T-helper 2 cell (primary cell): ENCODE results near the gene BACH2.
A peak's percentile ranks its signal among the peaks of the same experiment; 100 is the strongest.
"Not testable (repeated sequence)": the region's sequence is repeated elsewhere in the genome, so short reads cannot be mapped to it uniquely, and the experiment has no call there.

Source experiments
- DNase-seq, 5 experiments: peaks; one replicate each; pipeline versions ENCODE4 v3.0.0 to v3.0.0-alpha.2; 2012 to 2022

BACH2 gene

DNA sequence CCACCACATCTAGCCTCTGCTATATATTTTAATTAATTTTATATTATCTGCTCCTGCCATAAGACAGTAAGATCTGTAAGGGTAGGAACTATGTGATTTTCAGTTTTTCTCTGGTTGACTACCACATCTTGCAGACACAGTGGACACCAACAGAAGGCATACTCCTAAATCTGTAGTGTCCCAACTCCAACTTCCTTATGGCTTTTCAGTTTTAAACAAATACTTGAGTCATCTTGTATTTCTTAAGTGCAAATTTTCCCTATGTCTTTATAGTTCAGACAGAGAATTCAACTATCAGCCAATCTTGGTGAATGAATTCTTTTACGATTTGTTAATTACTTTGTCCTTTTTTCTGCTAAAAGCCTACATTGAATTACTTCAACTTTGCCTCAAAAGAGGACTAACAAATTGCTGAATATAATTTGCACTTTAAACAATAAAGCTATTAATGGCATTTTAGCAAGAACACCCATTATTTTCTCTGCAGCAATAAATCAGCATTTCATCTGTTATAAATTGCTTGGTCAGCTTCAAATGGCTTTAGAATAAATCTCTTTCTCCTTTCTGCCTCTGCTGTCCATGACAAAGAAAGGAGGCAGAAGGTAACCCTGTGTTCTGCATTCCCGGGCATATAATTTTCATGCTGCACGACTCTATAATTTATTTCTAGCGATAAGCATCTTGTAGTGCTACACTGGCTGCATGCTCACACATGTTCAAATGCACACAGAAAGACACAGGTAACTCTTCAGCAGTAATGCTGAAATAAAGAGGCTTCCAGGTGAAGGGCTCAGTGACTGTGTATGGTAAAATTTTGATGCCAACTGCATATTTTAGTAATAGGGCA lies 144.8 kb downstream of the BACH2 start:
- DNase-seq = no peak

DNA sequence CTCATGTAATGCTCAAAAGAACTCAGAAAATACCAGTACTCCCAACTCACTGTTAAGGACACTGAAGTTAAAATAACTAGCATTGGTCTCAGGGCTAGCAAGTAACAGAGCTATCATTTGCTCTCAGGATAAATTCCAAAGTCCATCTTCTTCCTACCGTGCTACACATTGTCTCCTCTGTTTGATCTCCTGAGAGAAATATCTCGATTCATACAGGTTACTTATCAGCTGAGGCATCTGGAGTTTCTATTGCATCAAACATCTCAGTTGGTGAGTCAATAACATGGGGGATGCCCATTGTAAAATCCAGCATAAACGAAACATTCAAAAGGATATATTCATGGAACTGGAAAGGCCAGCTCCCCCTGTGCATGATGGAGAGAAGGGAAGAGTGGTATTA lies 147.4 kb downstream of the BACH2 start:
- DNase-seq = no peak

DNA sequence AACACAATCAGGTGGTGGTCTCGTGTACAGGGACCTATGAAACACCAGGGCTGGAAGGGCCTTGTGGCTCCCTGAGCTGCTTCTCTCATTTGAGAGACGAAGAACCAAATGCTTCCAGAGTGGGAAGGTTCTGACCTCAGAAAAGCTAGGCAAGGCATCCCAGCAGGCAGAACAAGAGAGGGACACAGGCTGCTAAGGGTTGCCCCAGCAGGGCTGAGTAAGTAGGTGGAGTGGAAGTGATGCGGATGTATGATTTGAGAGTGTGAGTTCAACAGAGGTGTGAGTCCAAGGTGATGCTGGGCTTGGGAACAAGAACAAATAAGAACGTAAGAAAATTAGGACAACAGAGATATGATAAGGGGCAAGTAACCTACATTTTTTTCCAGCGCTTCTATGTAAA lies 147.8 kb downstream of the BACH2 start:
- peak in 1 of 5 experiments; percentile 13 for DNase-seq

DNA sequence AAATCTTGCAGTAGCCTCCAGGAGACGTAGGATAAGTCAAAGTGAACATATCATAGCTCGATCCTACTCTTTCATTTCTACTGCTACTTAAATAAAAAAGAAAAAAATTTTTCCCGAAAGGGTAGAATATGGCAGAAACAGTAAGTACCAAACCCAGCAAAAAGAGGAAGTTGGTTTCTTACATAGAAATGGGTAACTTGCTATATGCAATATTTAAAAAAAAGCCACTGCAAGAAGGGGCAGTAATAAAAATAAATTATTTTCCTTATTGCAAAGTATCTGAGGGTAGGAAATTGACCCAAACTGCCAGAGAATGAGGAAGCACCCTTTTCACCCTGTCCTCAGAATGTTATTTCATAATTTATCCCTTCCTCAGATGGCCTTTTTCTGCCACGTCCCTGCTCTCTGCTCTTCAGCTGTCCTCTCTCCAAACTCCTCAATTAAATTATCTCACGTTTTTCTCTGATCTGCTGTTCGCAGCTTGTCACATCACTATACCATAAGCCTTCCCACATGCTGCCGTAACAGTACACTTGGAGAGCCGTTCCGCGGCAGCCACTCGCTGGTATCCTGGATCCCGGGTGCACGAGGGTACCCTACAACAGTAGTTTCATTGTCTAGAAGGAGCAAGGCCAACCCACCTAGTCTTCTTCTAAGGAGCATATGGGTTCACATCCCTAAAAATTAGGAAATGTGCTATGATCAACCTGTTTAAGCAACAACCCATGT lies 149.6 kb downstream of the BACH2 start:
- no peak for DNase-seq

DNA sequence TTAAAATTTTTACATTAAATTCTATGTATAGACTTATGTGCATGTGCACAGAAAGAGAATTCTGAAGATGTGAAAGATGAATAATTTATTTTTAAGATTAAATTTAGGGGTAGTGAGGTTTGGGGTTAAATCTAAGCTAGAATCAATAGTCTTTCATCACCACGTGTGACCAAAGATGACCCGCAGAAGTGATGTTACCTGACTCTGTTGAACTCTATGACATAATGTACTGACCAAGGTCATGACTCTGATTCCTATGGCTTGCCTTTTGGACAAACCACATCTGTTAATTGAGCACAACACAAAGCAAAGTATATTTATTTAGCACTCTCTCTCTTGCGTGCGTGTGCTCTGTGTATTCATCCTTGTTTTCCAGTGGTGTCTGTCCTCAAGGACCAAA lies 150.6 kb downstream of the BACH2 start:
- no peak for DNase-seq

DNA sequence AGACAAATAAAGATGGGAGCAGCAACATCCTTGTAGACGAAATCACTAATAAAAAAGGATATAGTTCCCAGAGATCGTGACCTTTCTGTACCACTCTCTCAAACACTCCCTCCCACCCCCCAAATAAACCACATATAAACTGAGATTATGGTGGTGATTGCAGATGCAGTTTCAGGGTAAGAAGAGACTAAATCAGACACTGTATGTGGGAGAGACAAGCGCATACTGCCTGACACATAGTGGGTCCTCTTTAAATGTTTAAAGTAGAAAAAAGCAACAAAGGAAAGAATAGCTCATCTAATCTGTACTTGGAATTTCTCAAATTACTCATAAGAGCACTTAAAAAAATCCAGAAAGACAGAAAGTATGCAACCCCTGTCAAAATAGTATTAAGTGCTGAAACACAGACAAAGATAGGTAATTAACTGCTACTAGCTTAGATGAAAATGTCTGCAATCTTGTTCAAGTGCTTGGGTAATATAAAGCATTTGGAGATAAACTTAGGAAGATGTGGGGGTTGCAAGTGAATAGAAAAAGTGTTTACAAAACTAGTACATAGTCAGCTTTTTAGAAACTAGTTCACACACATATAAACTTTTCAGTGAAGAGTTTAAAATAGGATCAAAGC lies 151.6 kb downstream of the BACH2 start:
- no peak for DNase-seq

DNA sequence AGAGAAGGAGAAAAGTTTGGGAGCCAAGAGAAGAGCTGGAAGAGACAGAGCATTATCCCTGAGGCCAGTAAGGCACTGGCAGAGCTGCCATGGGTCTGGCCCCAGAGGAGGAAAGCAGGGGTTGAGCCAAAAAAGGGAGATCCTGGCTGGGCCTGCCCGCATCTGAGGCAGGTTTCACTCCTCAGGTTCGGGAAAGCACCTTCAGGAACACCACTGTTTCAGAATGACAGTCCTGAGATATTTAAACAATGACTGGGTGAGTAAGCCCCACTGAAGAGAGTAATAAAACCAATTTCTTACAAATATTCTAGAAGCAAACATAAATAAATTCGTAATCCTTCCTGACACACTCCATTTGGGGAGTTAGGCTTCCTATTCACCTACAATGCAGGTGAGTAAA lies 152.2 kb downstream of the BACH2 start:
- DNase-seq = peak in 1 of 5 experiments; percentile 39

DNA sequence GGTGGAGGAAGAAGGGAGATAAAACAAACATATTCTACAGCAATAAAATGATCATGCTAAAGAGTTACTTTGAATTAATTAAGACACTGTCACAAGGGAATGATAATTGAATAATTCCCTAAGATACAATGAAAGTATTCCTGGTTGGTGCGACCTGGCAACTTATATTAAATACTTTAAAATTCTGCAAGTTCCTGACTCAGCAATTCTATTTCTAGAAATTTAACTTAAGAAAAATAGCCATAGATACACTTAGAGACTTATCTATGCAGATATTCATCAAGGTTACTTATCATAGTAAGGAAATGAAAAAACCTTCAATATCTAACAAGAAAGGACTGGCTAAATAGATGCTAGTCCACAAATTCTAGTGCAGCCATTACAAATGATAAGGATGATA lies 156.0 kb downstream of the BACH2 start:
- no peak for DNase-seq

DNA sequence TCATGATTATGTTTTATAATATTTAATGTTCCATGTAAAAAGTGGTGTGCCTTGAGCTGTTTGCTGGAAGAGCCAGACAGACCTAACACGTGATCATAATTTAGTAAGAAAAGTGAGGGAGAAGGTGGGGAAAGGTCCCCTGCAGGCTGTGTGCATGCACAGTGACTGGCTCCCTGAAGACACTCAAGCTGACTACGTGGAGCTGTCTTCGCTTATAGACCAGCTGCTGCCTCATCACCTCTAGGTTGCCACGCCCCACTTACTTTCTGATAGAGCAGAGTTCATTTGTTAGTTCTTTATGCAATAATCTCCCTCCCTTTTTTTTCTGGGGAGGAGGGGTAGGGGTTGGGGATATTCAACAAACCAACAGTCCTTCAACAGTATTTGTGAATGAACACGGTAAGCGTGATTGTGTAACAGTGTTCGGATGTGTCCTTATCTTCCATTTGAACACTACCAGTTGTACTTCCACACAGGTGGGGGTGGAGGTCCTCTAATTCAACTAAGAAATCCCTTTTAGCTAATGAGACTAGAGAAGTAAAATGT lies 157.3 kb downstream of the BACH2 start:
- DNase-seq = no peak

DNA sequence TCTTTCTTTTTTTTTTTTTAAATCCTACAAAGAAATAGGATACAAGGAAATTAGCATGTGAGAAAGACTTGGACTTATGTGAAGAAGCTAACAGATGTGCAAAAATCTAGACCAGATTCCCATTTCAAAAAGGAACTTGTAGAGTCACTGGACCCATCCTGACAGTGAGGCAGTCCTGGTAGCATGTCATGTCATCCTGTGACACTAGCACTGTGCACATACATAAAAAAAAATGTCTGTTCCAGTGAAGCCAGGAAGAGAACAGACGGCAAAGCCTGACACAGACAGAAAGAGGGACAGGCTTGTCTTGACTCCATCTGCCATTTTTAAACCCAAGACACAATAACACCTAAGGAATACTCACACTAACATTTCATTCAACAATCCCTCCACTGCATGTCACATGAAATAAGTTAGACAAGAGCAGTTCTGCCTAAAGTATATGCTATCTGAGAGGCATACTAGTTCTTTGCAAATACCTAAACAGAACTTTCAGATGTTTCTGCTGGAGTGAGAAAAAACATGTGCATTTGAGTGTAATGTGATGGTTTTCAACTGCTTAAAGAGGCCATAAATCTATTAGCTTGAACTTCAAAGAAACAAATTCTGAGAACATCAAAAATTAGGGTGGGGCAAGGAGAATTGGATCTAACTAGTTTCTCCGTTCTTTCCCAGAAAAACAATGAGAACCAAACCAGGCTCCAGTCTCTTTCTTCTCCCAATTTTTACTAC lies 159.6 kb downstream of the BACH2 start:
- DNase-seq = no peak

DNA sequence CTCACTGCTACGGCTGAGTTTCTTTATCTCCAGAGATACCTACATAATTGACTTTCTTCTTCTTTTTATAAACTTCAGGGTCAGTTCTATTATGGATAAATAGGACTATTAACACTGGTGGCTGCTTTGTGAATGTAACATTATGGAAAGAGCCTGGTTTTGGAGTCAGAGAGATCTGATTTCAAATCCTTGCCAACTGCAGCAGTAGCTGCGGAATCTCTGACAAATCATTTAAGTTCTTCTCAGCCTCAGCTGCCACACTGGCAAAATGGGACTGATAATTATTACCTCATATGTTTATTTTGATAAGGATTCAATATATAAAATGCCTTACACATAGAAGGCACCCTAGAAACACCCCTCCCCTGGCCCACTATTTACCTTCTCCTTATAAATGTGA lies 160.5 kb downstream of the BACH2 start:
- DNase-seq = no peak

DNA sequence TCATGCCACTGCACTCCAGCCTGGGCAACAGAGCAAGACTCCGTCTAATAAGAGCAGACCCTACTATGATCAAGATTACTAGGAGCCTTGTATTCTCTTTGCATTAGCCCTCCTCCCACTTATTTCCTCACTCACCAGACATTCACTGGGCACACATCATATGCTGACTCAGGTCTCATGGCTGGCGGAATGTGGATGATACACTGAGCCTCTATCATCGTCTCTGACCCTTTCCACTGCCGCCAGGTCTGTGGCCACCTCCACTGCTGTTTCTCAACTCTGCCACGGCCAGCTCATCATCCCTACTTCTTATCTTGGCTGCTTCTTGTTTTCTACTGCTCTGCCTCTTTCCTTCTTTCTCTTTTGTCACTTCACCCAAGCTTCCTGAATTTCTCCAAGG lies 161.0 kb downstream of the BACH2 start:
- DNase-seq = no peak

DNA sequence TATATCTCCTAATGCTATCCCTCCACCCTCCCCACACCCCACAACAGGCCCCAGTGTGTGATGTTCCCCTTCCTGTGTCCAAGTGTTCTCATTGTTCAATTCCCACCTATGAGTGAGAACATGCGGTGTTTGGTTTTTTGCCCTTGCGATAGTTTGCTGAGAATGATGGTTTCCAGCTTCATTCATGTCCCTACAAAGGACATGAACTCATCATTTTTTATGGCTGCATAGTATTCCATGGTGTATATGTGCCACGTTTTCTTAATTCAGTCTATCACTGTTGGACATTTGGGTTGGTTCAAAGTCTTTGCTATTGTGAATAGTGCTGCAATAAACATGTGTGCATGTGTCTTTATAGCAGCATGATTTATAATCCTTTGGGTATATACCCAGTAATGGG lies 163.0 kb downstream of the BACH2 start:
- DNase-seq = not testable (repeated sequence)

DNA sequence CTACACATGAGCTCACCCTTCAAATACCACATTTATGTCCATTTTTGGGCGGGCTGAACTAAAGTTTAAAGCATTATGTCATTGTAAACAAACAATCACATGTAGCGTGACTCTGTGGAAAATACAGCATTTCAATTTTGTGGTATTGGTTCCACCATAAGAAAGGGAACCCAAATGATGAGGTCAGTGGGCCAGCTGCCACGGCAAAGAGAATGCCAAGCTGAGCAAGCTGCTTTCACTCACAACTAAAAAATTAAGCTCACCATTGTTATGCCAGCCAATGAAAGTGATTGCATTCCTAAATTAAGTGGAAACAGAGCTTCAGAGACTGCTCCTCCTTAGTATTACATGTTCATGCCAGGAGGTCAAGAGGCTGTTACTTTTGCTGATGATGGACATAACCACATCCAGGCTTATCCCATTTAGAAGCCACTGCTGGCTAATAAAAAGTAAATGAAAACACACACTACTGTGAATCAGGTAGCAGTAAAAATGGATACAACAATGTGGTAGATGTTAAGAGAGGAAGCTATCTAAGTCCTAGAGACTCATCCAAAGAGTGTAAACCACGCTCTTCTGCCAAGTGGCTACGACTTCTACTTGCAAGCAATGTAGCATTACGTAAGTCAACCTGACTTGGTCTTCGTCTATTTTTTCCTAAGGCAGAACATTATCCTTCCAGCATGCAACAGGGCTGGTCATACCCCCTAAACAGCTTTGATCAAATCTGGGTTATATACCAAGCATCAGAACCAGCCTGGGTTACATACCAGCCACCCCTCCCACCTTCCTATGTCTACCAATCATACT lies 164.8 kb downstream of the BACH2 start:
- no peak for DNase-seq

DNA sequence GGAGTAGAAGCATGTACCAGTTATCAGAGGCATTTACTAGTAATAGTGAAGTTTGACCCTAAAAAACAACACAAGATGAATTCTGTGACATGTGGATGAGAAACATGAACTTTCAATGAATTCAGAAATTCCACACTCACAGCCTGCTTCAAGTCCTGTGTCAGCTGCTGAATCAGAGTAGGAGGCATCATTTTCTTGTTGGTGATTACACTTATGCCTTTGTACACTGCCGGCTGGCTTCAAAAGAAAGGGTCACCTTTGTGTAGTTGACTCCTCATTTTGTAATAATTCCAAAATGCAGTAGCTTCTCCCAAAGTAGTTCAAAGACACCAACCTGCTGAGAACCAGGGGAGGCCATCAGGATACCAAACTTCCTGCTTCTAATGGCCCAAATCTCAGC lies 165.5 kb downstream of the BACH2 start:
- DNase-seq = no peak

DNA sequence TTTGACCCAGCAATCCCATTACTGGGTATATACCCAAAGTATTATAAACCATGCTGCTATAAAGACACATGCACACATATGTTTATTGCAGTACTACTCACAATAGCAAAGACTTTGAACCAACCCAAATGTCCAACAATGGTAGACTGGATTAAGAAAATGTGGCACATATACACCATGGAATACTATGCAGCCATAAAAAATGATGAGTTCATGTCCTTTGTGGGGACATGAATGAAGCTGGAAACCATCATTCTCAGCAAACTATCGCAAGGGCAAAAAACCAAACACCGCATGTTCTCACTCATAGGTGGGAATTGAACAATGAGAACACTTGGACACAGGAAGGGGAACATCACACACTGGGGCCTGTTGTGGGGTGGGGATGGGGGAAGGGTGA lies 168.0 kb downstream of the BACH2 start:
- not testable (repeated sequence) for DNase-seq

DNA sequence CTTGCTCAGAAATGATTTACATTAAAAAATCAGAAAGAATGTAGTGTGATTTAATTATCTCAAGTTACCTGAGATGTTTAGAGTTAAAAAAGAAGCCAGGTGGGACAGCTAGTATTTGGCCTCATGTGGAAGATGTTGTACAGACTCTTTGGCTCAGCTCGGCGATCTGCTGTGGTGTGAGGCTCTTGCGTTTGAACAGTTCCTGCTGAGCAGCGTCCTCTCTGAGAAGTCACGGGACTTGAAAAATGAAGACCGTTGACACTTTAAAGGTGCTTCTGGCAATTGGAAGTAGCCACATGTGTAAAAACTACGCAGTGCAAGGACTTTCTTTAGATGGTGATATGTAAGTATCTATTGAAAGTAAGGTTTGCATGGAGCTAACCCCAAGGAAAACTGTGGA lies 169.0 kb downstream of the BACH2 start:
- DNase-seq = no peak

DNA sequence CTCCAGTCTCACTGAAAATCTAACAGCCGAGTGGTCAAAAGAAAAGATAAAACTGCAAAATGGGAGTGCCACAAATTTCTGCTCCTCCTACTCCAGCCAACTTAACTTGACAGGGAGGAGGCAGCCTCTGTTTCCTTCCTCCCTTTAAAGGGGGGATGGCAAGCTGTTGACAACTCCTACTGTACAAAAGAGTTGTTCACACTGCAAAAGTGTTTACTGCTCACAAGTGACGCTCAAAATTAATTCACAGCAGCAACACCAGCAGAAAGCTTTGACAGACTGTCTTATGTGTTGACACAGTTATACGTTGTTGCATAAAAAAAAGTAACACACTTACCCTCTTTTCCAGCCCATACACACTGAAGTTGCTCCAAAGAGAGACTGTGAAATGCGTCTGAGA lies 169.8 kb downstream of the BACH2 start:
- DNase-seq = no peak

DNA sequence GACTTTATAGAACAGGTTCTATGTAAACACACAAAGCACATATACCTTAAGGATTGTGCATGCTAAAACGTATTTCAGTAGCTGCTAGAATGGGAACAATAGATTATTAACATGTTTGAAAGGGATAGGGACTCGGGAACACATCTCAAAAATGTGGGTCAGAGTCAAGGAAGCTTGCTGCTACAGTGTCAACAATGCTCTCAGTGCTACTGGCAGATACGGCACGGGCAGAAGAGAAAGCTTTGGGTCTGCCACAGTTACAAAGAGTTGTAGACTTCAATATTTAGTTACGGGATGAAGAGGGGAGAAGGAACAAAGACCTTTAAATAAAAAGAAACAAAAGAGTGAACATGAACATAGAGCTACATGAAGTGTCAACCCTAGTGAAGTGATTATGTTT lies 170.5 kb downstream of the BACH2 start:
- DNase-seq = no peak

DNA sequence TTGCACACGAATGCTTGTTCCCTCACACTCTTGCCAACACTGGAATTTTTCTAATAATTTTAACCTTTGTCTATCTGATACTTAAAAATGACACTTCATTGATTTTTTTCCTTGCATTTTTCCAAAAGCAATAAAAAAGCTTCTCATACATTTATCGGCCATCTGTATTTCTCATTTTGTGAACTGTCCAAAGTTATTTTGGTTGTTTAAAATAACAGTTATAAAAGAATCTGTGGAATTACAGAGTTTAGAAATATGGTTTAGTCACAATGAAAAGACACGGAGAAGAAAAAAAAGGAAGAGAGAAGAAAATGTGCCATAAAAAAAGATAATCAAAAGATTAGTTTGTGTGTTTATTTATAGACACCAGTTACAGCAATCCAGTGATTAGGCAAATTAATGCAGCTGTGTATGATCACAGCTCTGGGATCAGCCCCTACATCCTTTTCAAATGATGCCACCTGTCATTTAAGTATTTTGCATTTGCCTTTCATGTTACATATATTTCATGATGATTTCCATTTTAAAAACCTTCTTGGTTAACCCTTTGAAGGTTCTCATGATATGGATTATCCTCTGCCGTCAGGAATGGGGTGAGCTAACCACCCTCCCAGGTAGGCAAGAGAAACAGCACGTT lies 171.7 kb downstream of the BACH2 start:
- no peak for DNase-seq

DNA sequence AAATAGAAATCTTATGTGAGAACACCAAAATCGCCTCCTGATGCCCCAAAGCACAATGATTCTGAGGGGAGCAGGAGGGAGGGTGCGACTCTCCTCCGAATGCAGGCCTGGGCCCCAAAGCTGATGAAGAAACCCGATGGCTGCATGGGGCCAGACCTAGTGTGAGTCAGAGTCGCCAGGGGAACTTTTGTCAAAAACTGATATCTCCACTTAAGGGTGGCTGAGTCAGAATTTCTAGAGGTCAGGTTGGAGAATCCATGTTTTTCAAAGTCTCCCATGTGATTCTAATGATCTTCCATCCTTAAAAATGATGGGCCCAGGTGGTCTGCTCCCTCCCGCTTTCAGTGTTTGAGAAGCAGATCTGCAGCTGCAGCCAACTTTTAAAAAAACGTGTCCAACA lies 172.8 kb downstream of the BACH2 start:
- DNase-seq = no peak
